ENCODE results near the gene TGFB1. TPM values are rescaled to one million over a fixed set of nuclear protein-coding genes. Genes with fewer than 3 reads are reported as not detected.
"Not testable (repeated sequence)": the region's sequence is repeated elsewhere in the genome, so short reads cannot be mapped to it uniquely, and the experiment has no call there.

TGFB1 gene
- total RNA-seq, 1 experiment from 2014 or later = 4.3 TPM

- in situ Hi-C loops (cut with HindIII; ENCODE audit: low pct_unique_long_range_greater_than_20kb, low sequenced_read_pairs) = no loop called here
- DNase-seq (ENCODE audit: low read depth, low spot score) = no peak
Observed at GRCh38 chr19:41299046-41299754, 54.5 kb downstream of the TGFB1 start.

- in situ Hi-C loops (cut with HindIII; ENCODE audit: low pct_unique_long_range_greater_than_20kb, low sequenced_read_pairs) = no loop called here
- DNase-seq (ENCODE audit: low read depth, low spot score) = no peak
Observed at GRCh38 chr19:41298348-41298964, 55.3 kb downstream of the TGFB1 start.

- DNase-seq (ENCODE audit: low read depth, low spot score) = no peak
- in situ Hi-C loops (cut with HindIII; ENCODE audit: low pct_unique_long_range_greater_than_20kb, low sequenced_read_pairs) = no loop called here
Observed at GRCh38 chr19:41297628-41298347, 55.9 kb downstream of the TGFB1 start.

GRCh38 chr19:41296433-41296871 is 57.3 kb downstream of the TGFB1 start:
- no peak for DNase-seq (ENCODE audit: low read depth, low spot score)
- in situ Hi-C loops (cut with HindIII; ENCODE audit: low pct_unique_long_range_greater_than_20kb, low sequenced_read_pairs) = no loop called here

GRCh38 chr19:41295499-41295898 is 58.2 kb downstream of the TGFB1 start:
- in situ Hi-C loops (cut with HindIII; ENCODE audit: low pct_unique_long_range_greater_than_20kb, low sequenced_read_pairs) = no loop called here
- no peak for DNase-seq (ENCODE audit: low read depth, low spot score)

GRCh38 chr19:41294393-41294792 is 59.3 kb downstream of the TGFB1 start:
- in situ Hi-C loops (cut with HindIII; ENCODE audit: low pct_unique_long_range_greater_than_20kb, low sequenced_read_pairs) = no loop called here
- DNase-seq (ENCODE audit: low read depth, low spot score) = no peak

GRCh38 chr19:41289814-41290213 is 63.9 kb downstream of the TGFB1 start:
- in situ Hi-C loops (cut with HindIII; ENCODE audit: low pct_unique_long_range_greater_than_20kb, low sequenced_read_pairs); DNase-seq (ENCODE audit: low read depth, low spot score): not testable (repeated sequence)

- in situ Hi-C loops (cut with HindIII; ENCODE audit: low pct_unique_long_range_greater_than_20kb, low sequenced_read_pairs) = no loop called here
- no peak for DNase-seq (ENCODE audit: low read depth, low spot score)
Observed at GRCh38 chr19:41288673-41289530, 64.8 kb downstream of the TGFB1 start.

Small RNA genes within 50 kb of the gene (small RNA-seq; reads per million reads assigned to genes)
- 0 reads per million in 2 experiments for gene RN7SL34P

Other genes starting within 250 kb of the TGFB1 start
- gene CYP2F1, start 239.5 kb downstream of the TGFB1 start, total RNA-seq (2014; rRNA removed; shearing (Covaris generic)) = not detected in 2 replicates
- gene CYP2S1, start 160.7 kb downstream of the TGFB1 start, total RNA-seq (2014; rRNA removed; shearing (Covaris generic)) = not detected in 2 replicates
- 0.03 TPM in 1 of 2 replicates, not detected in the other for gene AXL, start 134.7 kb downstream of the TGFB1 start, total RNA-seq (2014; rRNA removed; shearing (Covaris generic))
- 56.4 and 59.7 TPM in 2 replicates for gene HNRNPUL1, start 89.5 kb downstream of the TGFB1 start, total RNA-seq (2014; rRNA removed; shearing (Covaris generic))
- gene CCDC97, start 43.8 kb downstream of the TGFB1 start, total RNA-seq (2014; rRNA removed; shearing (Covaris generic)) = 6.9 and 9.8 TPM in 2 replicates
- gene B9D2, start 10.2 kb upstream of the TGFB1 start, total RNA-seq (2014; rRNA removed; shearing (Covaris generic)) = 0.69 and 2.6 TPM in 2 replicates
- gene TMEM91, start 22.6 kb upstream of the TGFB1 start, total RNA-seq (2014; rRNA removed; shearing (Covaris generic)) = 0.26 TPM in 1 of 2 replicates, not detected in the other
- gene EXOSC5, start 43.4 kb upstream of the TGFB1 start, total RNA-seq (2014; rRNA removed; shearing (Covaris generic)) = 39.1 and 39.3 TPM in 2 replicates
- gene BCKDHA, start 43.9 kb upstream of the TGFB1 start, total RNA-seq (2014; rRNA removed; shearing (Covaris generic)) = 45.3 and 52.0 TPM in 2 replicates
- not detected in 2 replicates for gene B3GNT8, start 73.5 kb upstream of the TGFB1 start, total RNA-seq (2014; rRNA removed; shearing (Covaris generic))
- gene DMAC2, start 86.0 kb upstream of the TGFB1 start, total RNA-seq (2014; rRNA removed; shearing (Covaris generic)) = 34.7 and 37.6 TPM in 2 replicates
- gene ERICH4, start 89.2 kb upstream of the TGFB1 start, total RNA-seq (2014; rRNA removed; shearing (Covaris generic)) = not detected in 2 replicates
- 0.21 TPM in 1 of 2 replicates, not detected in the other for gene CEACAM21, start 222.2 kb upstream of the TGFB1 start, total RNA-seq (2014; rRNA removed; shearing (Covaris generic))

Data from SK-MEL-5 (cell line).